Suppressor macrophage treated with lipopolysaccharide for 1 hour (primary cell): Measurements from ENCODE around the gene SNRPE.
A peak's percentile ranks its signal among the peaks of the same experiment; 100 is the strongest.

Source experiments
- DNase-seq, 3 donors: peaks; one replicate each; pipeline ENCODE4 v3.0.0-alpha.2; 2020 to 2022

The SNRPE gene

DNA sequence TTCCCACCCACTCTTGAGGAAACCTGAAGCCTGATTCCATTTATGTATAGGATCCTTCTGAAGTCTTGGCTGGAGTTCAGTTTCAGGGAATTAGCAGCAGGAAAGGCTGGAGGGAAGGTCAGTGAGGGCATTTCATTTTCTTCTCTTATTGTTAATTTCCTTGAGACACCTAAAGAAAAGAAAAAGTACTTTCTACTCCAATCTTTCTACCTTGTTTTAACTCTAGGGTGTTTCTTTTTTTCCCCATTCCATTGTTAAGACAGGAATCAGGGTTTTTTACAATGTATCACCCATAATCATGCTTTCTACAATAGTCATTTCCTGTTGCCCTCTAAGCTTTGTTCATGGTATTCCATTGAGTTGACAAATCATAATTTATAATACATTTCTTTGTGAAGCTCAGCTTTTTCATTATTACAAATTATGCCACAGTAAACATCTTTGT, 27.4 kb downstream of the SNRPE start:
- peak in 2 of 3 donors; percentile 26 to 37 for DNase-seq

DNA sequence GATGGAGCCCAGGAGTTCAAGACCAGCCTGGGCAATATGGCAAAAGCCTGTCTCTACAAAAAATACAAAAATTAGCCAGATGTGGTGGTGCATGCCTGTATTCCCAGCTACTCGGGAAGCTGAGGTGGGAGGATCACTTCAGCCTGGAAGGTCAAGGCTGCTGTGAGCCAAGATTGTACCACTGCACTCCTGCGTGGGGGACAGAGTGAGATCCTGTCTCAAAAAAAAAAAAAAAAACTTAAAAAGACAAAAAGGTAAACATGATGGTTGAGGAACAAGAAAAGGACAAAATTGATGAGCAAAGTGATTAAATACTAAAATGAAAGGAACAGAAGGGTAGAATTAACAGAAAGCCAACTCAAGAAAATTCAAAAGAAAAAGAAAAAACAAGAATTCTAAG, 30.6 kb downstream of the SNRPE start:
- no peak for DNase-seq

DNA sequence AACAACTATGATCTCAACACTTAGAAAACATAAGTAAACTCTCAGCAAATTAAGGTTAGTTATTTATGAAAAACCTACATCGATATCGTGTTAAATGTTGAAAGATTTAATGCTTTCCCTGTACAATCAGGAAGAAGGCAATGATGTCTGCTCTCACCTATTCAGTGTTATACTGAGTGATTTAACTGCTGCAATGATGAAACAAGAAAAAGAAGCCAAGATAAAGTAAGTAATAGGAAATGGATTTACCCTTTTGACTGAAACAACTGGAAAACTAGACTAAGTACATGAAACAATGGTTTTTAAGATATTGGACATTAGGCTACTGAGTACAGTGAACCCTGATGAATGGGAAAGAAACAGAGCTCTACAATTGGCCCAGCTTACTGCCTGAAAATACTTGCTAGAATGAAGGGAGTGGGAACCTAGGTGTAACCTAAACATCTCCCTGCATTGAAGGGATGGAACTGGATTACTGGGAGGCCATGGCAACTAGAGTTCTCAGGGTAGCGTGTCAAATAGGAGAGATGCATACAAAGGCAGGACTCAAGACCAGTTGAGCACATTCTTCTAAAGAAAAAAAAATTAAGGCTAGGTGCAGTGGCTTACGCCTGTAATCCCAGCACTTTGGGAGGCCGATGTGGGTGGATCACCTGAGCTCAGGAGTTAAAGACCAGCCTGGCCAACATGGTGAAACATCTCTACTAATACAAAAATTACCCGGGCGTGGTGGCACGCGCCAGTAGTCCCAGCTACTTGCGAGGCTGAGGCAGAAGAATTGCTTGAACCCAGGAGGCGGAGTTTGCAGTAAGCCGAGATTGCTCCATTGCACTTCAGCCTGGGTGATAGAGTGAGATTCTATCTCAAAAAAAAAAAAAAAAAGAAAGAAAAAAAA, 37.3 kb downstream of the SNRPE start:
- DNase-seq, result no peak

DNA sequence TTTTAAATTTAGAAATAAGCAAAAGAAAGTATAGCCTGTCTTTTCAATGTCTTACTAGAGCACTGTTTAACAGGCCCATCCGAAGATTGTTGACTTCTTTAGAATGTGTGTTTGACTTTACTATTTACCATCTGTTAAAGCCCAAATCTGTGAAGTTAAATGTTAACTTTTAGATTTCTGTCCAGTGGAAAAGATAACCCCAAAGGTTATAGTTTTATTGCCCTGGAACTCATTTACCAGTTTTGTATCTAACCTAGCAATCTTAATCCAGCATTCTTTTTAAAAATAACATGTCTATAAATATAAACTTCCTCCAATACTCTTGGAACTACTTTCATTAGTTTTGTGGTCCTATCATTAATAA, 37.9 kb downstream of the SNRPE start:
- DNase-seq, result no peak

DNA sequence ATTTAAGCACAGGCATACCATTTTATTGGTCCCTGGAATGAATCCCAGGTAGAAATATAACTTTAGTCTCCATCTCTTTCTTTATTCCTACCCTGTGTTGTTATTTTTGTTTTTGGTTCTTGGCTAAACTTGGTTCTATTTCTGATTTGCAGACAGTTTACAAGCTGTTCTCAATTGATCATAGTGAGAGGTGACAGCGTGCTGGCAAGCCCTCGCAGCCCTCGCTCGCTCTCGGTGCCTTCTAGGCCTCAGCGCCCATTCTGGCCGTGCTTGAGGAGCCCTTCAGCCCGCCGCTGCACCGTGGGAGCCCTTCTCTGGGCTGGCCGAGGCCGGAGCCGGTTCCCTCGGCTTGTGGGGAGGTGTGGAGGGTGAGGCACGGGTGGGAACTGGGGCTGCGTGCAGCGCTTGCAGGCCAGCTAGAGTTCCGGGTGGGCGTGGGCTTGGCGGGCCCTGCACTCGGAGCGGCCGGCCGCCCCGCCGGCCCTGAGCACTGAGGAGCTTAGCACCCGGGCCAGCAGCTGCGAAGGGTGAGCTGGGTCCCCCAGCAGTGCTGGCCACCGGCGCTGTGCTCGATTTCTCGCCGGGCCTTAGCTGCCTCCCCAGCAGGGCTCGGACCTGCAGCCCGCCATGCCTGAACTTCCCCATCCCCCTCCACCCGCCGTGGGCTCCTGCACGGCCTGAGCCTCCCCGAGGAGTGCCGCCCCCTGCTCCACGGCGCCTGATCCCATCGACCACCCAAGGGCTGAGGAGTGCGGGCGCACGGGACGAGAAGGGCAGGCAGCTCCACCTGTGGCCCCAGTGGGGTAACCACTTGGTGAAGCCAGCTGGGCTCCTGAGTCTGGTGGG, 38.7 kb downstream of the SNRPE start:
- DNase-seq, result no peak

DNA sequence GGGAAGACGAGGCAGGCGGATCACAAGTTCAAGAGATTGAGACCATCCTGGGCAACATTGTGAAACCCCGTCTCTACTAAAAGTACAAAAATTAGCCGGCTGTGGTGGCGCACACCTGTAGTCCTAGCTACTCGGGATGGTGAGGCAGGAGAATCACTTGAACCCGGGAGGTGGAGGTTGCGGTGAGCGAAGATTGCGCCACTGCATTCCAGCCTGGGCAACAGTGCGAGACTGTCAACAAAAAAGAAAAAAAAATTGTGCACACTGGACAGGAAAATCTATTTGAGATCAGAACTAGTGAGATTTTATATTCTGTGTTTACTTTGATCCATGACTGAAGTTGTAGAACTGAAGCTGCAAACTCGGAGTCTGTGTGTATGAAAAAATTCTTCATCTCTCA, 40.2 kb downstream of the SNRPE start:
- DNase-seq, result no peak

DNA sequence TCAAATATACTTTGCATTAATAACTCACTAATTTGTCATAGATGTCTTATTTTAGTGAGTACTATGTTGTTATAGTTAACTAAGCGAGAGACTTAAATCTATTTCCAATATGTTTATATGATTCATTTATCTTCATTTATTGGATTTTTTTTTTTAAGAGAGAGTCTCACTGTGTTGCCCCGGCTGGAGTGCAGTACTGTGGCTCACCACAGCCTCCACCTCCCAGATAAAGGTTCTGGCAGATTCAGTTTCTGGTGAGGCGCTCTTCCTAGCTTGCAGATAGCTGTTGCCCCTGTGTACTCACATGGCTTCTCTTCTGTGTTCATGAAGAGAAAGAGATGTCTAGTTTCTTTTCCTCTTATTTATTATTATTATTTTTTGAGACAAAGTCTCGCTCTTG, 43.9 kb downstream of the SNRPE start:
- no peak for DNase-seq

DNA sequence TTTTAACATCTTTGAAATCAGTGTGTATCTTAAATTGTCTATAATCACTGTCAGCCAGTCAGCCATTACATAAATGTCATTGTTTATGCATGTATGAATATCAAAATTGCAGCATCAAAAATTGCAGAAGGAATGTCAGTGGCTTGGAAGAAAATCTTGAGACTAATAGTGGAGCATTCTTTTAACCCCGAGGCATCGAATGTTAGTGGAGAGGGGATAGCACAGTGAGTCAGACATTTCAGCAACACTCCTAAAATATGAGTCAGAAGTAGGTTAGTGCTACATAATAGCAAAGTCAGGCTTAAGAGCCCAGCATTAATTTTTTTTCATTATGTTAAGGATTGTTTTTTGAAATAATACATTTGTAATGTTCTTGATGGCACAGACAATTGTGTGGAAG, 45.5 kb downstream of the SNRPE start:
- peak; percentile 34 to 60 (median 60) for DNase-seq

DNA sequence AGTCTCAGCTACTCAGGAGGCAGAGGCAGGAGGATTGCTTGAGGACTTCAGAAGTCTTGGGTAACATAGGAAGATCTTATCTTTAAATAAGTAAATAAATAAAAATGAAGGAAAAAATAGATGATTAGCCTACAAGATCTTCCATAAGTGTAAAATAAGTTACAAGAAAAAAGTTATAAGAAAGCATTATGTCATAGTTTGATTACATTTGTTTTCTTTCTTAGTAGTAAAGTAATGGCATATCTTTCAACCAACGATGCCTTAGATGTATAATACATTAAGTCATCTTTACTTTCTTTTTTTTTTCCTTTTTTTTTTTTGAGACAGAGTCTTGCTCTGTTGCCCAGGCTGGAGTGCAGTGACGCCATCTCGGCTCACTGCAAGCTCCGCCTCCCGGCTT, 46.5 kb downstream of the SNRPE start:
- DNase-seq, result no peak

DNA sequence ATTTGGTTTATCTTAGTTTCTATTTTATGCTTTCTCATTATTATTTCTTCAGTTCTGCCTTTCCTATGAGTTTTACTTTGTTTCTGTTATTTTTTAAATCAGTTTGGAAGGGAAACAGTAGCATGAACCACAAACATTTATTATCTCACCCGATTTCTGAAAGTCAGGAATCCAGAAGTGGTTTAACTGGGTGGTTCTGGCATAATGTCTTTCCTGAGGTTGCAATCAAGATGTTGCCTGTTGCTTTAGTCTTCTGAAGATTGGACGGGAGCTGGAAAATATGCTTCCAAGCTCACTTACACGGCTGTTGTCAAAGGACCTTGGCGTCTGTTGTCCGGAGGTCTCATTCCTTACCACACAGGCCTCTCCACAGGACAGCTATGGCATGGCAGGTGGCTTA, 50.4 kb downstream of the SNRPE start:
- DNase-seq, result no peak

DNA sequence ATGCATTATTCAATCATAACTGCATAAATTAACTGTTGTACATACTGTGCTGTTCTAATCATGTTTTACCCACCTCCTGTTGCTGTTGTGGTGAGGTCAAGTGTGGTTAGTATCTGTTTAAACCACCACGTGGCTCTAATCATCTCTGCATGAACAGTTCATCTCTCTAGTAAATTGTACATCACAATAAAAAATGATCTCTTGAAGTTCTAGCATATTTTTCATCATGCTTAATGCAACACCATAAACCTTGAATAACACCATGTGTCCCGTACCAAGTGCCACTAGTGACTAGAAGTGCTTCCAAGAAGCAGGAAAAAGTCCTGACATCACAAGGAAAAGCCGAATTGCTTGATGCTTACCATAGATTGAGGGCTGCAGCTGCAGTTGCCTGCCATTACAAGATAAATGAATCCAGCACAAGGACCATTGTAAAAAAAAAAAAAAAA, 51.7 kb downstream of the SNRPE start:
- DNase-seq, result no peak

DNA sequence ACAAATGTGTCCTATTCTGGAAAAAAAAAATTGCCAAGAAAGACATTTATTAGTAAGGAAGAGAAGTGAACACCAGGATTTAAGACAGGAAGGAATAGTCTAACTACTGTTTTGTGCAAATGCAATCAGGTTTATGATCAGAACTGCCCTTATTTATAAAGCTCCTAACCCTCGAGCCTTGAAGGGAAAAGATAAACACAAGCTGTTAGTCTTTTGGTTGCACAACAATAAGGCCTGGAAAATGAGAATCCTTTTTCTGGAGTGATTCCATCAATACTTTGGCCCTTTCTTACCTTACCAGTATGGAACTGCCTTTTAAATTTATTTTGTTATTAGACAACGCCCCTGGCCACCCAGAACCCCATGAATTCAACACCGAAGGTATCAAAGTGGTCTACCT, 52.9 kb downstream of the SNRPE start:
- DNase-seq, result no peak

DNA sequence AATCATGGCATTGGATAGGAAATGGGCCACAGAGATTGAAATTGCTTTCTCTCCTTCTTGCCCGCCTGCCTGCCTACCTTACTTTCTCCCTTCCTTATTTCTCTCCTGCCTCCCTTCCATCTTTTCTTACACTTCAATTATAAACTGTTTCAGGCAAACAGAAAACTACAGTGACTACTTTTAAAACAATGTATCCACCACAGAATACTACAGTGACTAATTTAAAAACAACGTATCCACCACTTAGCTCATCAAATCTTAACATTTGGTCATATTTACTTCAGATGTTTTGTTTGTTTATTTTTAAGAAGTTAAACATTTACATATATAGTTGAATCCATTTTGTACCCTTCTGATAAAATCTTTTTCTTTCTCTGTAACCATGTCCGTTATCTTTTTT, 54.4 kb downstream of the SNRPE start:
- no peak for DNase-seq

DNA sequence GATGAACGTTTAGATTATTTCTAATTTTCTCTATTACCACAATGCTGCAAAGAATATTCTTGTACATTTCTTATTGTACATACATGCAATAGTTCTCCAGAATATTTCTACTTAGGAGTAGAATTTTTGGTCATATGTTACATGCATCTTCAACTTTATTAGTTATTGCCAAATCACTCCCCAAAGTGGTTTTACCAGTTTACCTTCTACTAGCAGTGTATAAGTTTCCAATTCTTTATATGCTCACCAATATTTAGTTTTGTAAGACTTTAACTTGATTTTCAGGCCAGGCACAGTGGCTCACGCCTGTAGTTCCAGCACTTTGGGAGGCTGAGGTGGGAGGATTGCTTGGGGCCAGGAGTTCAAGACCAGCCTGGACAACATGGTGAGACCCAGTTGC, 55.4 kb downstream of the SNRPE start:
- DNase-seq, result no peak
